Right hindlimb (tissue), 1 donor: ENCODE data around the gene ANKRD13D.

Experiments used
- DNase-seq: peaks from one replicate; pipeline ENCODE4 v3.0.0-alpha.2; 2018

The ANKRD13D gene

DNA sequence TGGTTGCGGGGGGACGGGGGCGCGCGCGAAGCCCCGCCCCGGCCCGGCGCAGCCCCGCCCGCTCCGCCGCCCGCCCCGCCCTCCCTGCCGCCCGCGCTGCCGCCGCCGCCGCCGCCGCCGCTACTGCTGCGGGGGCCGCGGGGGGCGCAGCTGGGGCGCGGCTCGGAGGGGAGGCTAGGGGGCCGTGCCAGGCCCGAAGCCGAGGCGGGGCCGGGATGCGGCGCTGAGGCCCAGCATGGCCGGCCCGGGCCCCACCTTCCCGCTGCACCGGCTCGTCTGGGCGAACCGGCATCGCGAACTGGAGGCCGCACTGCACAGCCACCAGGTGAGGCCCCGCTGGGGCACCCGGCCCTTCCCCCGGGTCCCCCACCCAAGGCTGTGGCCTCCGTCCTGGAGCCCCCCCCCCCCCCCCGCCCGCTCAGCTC is at the start of gene ANKRD13D:
TSS of gene ANKRD13D (plus strand) at position 78 of the 425 bp plus-strand sequence. CDS start at position 236, 158 bp downstream.
- no peak for DNase-seq

- peak; percentile 99 for DNase-seq
These were observed 49.1 kb upstream of the ANKRD13D start for GRCh38 chr11:67239783-67240575.

DNA sequence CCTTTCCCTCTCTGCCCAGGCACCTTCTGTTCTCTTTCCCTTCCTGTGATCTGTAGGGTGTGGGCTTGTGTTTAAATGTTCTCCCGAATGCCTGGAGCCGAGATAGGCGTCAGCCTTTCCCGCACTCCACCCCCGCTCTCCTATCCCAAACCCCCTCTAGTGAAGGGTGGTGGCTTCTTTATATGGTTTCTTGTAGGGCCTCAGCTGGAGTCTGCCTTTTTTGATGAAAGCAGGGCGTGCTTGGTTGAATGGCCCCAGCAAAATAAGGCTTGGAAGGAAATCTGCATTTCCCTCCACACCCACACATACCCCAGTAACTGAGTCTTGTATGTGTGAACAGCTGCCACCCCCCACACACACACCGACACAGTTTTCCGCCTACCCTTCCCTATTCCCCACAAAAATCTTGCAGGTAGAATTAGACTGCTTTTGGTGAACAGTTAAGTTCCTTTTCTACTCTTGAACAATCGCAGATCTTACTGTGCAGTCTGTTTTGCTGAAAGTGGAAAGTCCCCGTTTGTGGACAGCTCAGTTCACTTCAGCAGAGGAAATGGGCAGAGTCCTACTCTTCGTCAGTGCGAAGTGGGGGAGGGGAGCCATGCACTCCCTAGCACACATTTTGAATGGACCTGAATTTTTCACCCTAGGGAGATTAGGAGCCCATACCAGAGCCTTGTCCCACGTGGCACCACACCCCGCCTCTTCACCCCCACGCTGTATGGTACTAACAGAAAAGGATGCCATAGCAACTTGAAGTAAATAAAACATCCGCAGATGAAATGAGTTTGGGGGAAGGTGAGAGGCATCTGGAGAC is 48.3 kb upstream of the ANKRD13D start:
- DNase-seq = peak; percentile 74

GRCh38 chr11:67242548-67242947 is 46.6 kb upstream of the ANKRD13D start:
- DNase-seq = no peak

GRCh38 chr11:67243051-67243450 is 46.1 kb upstream of the ANKRD13D start:
- no peak for DNase-seq

- DNase-seq = no peak
These were observed 44.1 kb upstream of the ANKRD13D start for GRCh38 chr11:67245046-67245445.

DNA sequence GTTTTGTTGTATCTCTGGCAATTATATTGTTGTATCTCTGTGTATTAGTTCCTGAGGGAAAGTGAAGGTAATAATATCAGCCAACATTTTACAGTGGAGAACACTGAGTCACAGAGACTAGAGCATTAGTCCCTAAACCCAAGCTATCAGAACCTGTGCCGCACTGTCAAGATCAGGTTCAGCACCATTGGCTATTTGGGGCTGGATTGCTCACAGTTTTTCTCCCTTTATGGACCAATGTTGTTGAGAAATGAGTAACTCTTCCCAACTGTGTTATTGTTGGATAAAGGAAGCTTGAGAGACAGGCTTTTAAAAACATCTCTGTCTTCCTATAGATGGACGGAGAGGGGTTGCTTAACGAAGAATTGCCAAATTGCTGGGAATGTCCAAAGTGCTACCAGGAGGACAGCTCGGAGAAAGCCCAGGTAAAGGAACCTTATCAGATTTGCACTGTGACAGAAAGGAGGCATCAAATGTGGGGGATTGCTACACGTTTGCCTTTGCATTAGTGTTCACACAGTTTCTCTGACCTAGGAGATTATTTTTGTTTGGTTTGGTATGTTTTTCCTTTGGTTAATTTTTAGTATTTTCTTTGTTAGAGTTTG is 41.1 kb upstream of the ANKRD13D start:
- no peak for DNase-seq

GRCh38 chr11:67248653-67249052 is 40.5 kb upstream of the ANKRD13D start:
- DNase-seq = no peak

- no peak for DNase-seq
These were observed 38.8 kb upstream of the ANKRD13D start for GRCh38 chr11:67250059-67251043.

- no peak for DNase-seq
These were observed 37.3 kb upstream of the ANKRD13D start for GRCh38 chr11:67251841-67252240.

DNA sequence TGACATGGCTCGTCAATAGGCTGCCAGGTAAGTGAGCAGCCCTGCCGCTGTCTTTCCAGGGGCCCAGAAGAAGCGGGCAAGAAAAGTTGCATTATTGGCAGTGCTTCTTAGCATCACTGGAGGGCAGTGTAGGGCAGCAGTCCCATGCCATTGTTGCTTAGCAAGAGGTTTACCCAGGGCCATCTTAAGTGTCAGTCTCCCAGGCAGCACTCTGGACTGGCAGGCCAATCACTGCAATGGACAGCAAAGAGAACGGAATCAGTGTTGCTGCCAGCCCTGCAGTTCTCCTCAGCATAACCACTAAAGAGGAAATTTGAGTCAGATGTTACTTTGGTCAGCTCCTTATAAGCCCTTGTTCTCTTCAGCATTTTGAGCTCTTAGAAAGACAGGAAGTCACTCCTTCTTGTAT is 36.3 kb upstream of the ANKRD13D start:
- no peak for DNase-seq

GRCh38 chr11:67253872-67254624 is 35.1 kb upstream of the ANKRD13D start:
- DNase-seq = no peak

GRCh38 chr11:67254798-67255197 is 34.3 kb upstream of the ANKRD13D start:
- DNase-seq = no peak

DNA sequence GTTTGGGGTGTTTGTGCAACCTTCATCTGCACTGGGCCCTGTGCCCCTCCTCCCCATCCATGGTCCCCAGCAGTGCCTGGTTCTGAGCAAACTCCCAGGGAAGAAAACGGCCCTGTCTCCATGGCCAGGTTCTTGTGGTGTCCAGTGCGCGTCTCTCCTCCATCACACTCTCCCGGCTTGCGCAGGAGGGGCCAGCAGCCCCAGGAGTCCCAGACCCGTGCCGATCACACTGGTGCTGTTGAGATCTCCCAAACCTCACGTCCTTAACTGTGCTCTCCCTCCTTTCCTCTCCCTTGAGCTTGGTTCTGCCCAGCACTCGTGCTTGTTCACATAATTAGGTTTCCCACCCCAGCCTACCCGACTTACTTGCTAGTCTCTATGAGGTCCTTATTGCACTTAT is 33.8 kb upstream of the ANKRD13D start:
- DNase-seq = no peak

GRCh38 chr11:67255864-67256263 is 33.2 kb upstream of the ANKRD13D start:
- no peak for DNase-seq

DNA sequence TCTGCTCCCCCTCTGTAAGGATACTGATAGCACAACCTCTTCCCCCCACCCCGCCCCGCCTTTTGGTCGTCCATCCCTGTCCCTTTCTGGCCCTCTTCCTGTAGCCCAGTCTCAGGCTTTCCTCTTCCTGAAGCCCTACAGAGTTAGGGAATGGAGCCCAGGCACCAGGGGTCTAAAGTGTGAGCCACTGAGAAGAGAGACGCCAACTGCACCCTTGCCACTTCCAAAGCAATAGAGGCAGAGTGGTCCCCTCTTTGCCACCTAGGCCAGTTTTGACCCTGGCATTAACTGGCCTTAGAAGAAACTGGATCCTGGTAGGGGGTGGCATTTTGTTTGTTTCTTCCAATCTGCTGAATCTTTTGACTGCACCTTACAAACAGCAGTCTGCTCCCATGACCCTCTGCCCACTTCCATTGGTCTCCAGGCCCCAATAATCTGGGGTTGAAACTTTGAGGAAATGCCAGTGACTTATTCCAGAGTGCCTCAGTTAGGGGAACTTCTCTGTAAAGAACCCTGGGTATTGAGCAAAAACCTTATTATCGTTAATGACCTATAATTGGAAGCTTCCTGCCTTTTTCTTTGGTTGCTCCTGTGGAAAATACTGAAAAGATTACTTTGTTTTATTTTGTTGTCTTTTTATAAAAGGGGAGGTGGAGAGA is 32.5 kb upstream of the ANKRD13D start:
- no peak for DNase-seq

- no peak for DNase-seq
These were observed 28.7 kb upstream of the ANKRD13D start for GRCh38 chr11:67260406-67260805.

DNA sequence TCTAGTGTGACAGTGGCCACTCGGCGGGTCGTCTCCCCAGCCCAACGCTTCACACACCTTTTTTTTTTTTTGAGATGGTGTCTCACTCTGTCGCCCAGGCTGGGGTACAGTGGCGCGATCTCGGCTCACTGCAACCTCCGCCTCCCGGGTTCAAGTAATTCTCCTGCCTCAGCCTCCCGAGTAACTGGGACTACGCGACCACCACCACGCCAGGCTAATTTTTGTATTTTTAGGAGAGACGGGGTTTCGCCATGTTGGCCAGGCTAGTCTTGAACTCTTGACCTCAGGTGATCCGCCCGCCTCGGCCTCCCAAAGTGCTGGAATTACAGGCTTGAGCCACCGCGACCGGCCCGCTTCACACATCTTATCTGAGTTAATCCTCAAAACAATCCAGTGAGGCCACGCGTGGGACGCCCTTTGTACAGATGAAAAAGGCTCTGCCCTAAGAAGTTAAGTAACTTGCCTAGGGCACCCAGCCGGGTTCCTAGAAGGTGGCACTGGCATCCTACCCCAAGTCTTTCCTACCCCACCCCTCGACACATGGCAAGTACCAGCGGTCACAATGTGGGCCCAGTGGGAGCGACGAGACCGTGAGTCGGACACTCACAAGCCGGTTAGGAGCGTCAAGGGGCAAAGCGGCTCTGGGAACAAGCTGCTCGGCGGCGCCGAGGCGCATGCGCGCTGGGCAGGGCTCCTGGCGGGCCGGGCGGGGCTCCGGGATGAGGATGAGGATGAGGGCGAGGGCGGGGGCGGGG is 28.0 kb upstream of the ANKRD13D start:
- peak; percentile 70 for DNase-seq

DNA sequence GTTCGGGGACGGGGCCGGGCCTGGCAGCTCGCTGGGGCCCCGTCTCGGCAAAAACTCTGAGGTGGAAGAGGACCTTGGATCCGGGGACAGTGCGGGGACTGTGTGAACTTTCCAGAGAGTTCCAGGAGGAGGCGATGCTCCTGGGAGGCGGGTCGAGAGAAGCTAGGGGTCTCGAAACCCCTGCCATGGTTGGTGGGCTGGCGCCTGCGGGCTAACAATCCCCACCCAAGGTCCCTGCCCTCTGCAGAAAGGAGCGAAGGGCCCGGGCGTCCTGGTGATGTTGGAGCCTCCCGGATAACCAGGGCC is 27.5 kb upstream of the ANKRD13D start:
- no peak for DNase-seq

- DNase-seq = no peak
These were observed 27.0 kb upstream of the ANKRD13D start for GRCh38 chr11:67261946-67262681.
